Hypothalamus (tissue), 51 donors: Measurements from ENCODE around the gene ERC2.

Experiments
- DNase-seq, 51 donors: peaks; one replicate each; lab custom pipeline; 2025; lab: John Stamatoyannopoulos, UW

Gene ERC2

GRCh38 chr3:55813268-55814097, 654.8 kb downstream of the ERC2 start:
- no peak for DNase-seq

- no peak for DNase-seq
These were observed 655.8 kb downstream of the ERC2 start for GRCh38 chr3:55812394-55813013.

GRCh38 chr3:55807210-55807609, 661.1 kb downstream of the ERC2 start:
- DNase-seq: no peak

GRCh38 chr3:55805169-55805568, 663.1 kb downstream of the ERC2 start:
- DNase-seq: no peak

- no peak for DNase-seq
These were observed 663.8 kb downstream of the ERC2 start for GRCh38 chr3:55804170-55805095.

GRCh38 chr3:55802816-55803215, 665.5 kb downstream of the ERC2 start:
- DNase-seq: no peak

GRCh38 chr3:55801676-55802075, 666.6 kb downstream of the ERC2 start:
- no peak for DNase-seq

GRCh38 chr3:55801068-55801467, 667.2 kb downstream of the ERC2 start:
- no peak for DNase-seq

- no peak for DNase-seq
These were observed 670.5 kb downstream of the ERC2 start for GRCh38 chr3:55797775-55798174.

- no peak for DNase-seq
These were observed 671.2 kb downstream of the ERC2 start for GRCh38 chr3:55797084-55797483.

GRCh38 chr3:55796533-55796932, 671.7 kb downstream of the ERC2 start:
- no peak for DNase-seq

- DNase-seq: no peak
These were observed 672.5 kb downstream of the ERC2 start for GRCh38 chr3:55795746-55796145.

- DNase-seq: no peak
These were observed 673.0 kb downstream of the ERC2 start for GRCh38 chr3:55795296-55795695.

GRCh38 chr3:55792742-55793141, 675.5 kb downstream of the ERC2 start:
- no peak for DNase-seq

- no peak for DNase-seq
These were observed 676.3 kb downstream of the ERC2 start for GRCh38 chr3:55792009-55792408.

GRCh38 chr3:55790596-55791350, 677.5 kb downstream of the ERC2 start:
- no peak for DNase-seq

GRCh38 chr3:55789516-55789915, 678.8 kb downstream of the ERC2 start:
- no peak for DNase-seq

- no peak for DNase-seq
These were observed 685.5 kb downstream of the ERC2 start for GRCh38 chr3:55782807-55783206.

GRCh38 chr3:55782351-55782750, 685.9 kb downstream of the ERC2 start:
- no peak for DNase-seq

GRCh38 chr3:55780913-55781312, 687.4 kb downstream of the ERC2 start:
- no peak for DNase-seq

GRCh38 chr3:55779543-55779942, 688.7 kb downstream of the ERC2 start:
- no peak for DNase-seq
